Panc1 (cell line): ENCODE measurements around the gene SHC3. TPM values are rescaled to one million over a fixed set of nuclear protein-coding genes. Genes with fewer than 3 reads are reported as not detected.
A peak's percentile ranks its signal among the peaks of the same experiment; 100 is the strongest.

Experiments
- ATAC-seq: fragments of 200-7000 bp; cut with Tn5 transposase; 2 replicates; pipeline ENCODE4 v1.9.1; 2020; ENCODE audit warnings: mild to moderate bottlenecking, moderate library complexity
- BruUV-seq: library from RNA; stranded (reverse); fragments of 400-500 nt; replicated peaks from 2 replicates; lab custom pipeline; 2021; lab: Mats Ljungman, UMichigan
- CTCF ChIA-PET: fragments of 300-600 bp; sonication (Branson Sonifier 250); formaldehyde crosslinking; loops from one replicate; lab custom pipeline; 2022; ENCODE audit warnings: antibody characterized with exemption; lab: Charles Lee
- POLR2A ChIA-PET: fragments of 300-600 bp; sonication (Branson Sonifier 250); formaldehyde crosslinking; loops from one replicate; lab custom pipeline; 2022; ENCODE audit warnings: antibody characterized with exemption; lab: Charles Lee
- DNase-seq: peaks from one replicate; pipeline ENCODE4 v3.0.0-alpha.2; 2010; ENCODE audit warnings: low read depth, low spot score
- H3K27ac ChIP-seq: 2 replicates; pipeline ENCODE4 v1.5.1; 2011; ENCODE audit warnings: mild to moderate bottlenecking, low read length, inconsistent platforms
- H3K27me3 ChIP-seq: fragments of 200-500 bp; sonication (Bioruptor generic); 2 replicates; pipeline ENCODE4 v1.6.0; 2014; ENCODE audit warnings: low read length, inconsistent platforms; ENCODE audit not compliant: control insufficient read depth, insufficient read depth
- H3K36me3 ChIP-seq: fragments of 200-500 bp; sonication (Bioruptor generic); 2 replicates; pipeline ENCODE4 v1.5.1; 2014; ENCODE audit warnings: inconsistent platforms, mild to moderate bottlenecking, low read length, moderate library complexity; ENCODE audit not compliant: control insufficient read depth, insufficient read depth
- H3K4me1 ChIP-seq: 2 replicates; pipeline ENCODE4 v1.5.1; 2011; ENCODE audit warnings: inconsistent platforms, mild to moderate bottlenecking, low read length, moderate library complexity; ENCODE audit not compliant: control insufficient read depth, insufficient read depth
- H3K4me3 ChIP-seq, 2 experiments: 2 replicates each; pipeline ENCODE4 v1.5.1; 2011 to 2012; ENCODE audit warnings: low read depth in 2 of 2, low read length in 2 of 2, mild to moderate bottlenecking in 2 of 2, inconsistent platforms in 1 of 2, moderate library complexity in 1 of 2
- H3K9me3 ChIP-seq: fragments of 200-500 bp; sonication (Bioruptor generic); 2 replicates; pipeline ENCODE4 v1.5.1; 2014; ENCODE audit warnings: low read depth, mild to moderate bottlenecking, inconsistent platforms, low read length, moderate library complexity; ENCODE audit not compliant: control insufficient read depth, insufficient read depth
- CTCF ChIP-seq: fragments of 450-650 bp; IDR thresholded peaks from 2 replicates; pipeline ENCODE4 v1.5.1; 2017; ENCODE audit warnings: mild to moderate bottlenecking
- POLR2AphosphoS5 ChIP-seq: IDR thresholded peaks from 2 replicates; pipeline ENCODE4 v1.6.1; 2012; ENCODE audit warnings: mild to moderate bottlenecking, low read depth, low read length, moderate library complexity
- REST ChIP-seq, 2 experiments: IDR thresholded peaks; 2 replicates each; pipeline ENCODE4 v1.6.1; 2011 to 2012; ENCODE audit warnings: low read depth in 2 of 2, control low read depth in 1 of 2, low read length in 1 of 2, mild to moderate bottlenecking in 1 of 2, moderate library complexity in 1 of 2; ENCODE audit not compliant: insufficient read depth in 1 of 2
- SIN3A ChIP-seq: IDR thresholded peaks from 2 replicates; pipeline ENCODE4 v1.6.1; 2012; ENCODE audit warnings: low read depth, mild to moderate bottlenecking, low read length, moderate library complexity, borderline replicate concordance; ENCODE audit not compliant: insufficient read depth
- TCF7L2 ChIP-seq: IDR thresholded peaks from 2 replicates; pipeline ENCODE4 v1.6.1; 2011; ENCODE audit warnings: mild to moderate bottlenecking, low read depth, low read length, inconsistent platforms
- in situ Hi-C: cut with HindIII; loops from 2 replicates; pipeline ENCODE4 v1.10.0; 2016; ENCODE audit warnings: low sequenced_read_pairs, low pct_unique_long_range_greater_than_20kb
- intact Hi-C: fragments of 100-400 bp; cut with micrococcal nuclease; formaldehyde crosslinking; loops from one replicate; pipeline ENCODE4 v1.10.0; 2022; ENCODE audit not compliant: unreplicated experiment
- total RNA-seq: library from RNA; stranded (reverse); gene quantifications from one replicate; pipeline ENCODE4 v1.2.1, GENCODE V29; 2021; ENCODE audit not compliant: unreplicated experiment

The SHC3 gene
- total RNA-seq, 1 experiment from 2014 or later = 1.7 TPM

- ChIA-PET POLR2A (no interaction called here), CTCF (no interaction called here)
- Histone ChIP-seq H3K36me3 (no peaks in the 10 kb centered on the region), H3K9me3 (no peaks in the 10 kb centered on the region), H3K27me3 (no peaks in the 10 kb centered on the region), H3K4me3 (no peak overlapping the region), H3K4me1 (peaks cover 8% of the 10 kb centered on the region), H3K27ac (no peak overlapping the region)
- BruUV-seq = no TSS peak
- ATAC-seq = no peak
- TF ChIP-seq CTCF = peak; percentile 29
- no peak for TF ChIP-seq TCF7L2
- intact Hi-C loops = loop anchor here (5.0 kb wide), 1 partner anchor 94 kb away; no protein-coding TSS in a partner anchor
- no peak for DNase-seq
- in situ Hi-C loops = no loop called here
Observed at GRCh38 chr9:89183146-89183545, 4.5 kb upstream of the SHC3 start.

- TF ChIP-seq TCF7L2 = no peak
- no peak for TF ChIP-seq POLR2AphosphoS5
- TF ChIP-seq SIN3A = no peak
- no peak for TF ChIP-seq REST (IDR thresholded peaks at IDR 0.05; ENCODE audit: insufficient read depth in 1 of 2, low read depth in 2 of 2, low read length in 1 of 2)
- no peak for TF ChIP-seq CTCF
- no peaks in the 10 kb centered on the region for H3K36me3 ChIP-seq
- H3K27ac ChIP-seq = no peak overlapping the region
- BruUV-seq = no TSS peak
- ChIA-PET CTCF (no interaction called here), POLR2A (no interaction called here)
- no peak overlapping the region for H3K4me3 ChIP-seq
- intact Hi-C loops (loop anchor here (5.0 kb wide), 1 partner anchor 95 kb away; no protein-coding TSS in a partner anchor), in situ Hi-C loops (no loop called here)
- no peak for ATAC-seq
- no peaks in the 10 kb centered on the region for H3K9me3 ChIP-seq
- no peak for DNase-seq
- peaks cover 8% of the 10 kb centered on the region for H3K4me1 ChIP-seq
- no peaks in the 10 kb centered on the region for H3K27me3 ChIP-seq
Observed at GRCh38 chr9:89182369-89182768, 3.8 kb upstream of the SHC3 start.
